ENCODE measurements around the gene GARIN3.

Gene GARIN3

GRCh38 chr5:157205708-157206107 is 39.6 kb upstream of the GARIN3 start:
- no peak for DNase-seq (ENCODE audit: low read depth)
- no peak for TF ChIP-seq CTCF (conservative IDR thresholded peaks at IDR 0.05; ENCODE audit: low read depth, low read length)
- no peak overlapping the region for H3K4me3 ChIP-seq (ENCODE audit: low read depth, low read length)

GRCh38 chr5:157204765-157205164 is 38.7 kb upstream of the GARIN3 start:
- TF ChIP-seq CTCF (conservative IDR thresholded peaks at IDR 0.05; ENCODE audit: low read depth, low read length): no peak
- no peak for DNase-seq (ENCODE audit: low read depth)
- no peak overlapping the region for H3K4me3 ChIP-seq (ENCODE audit: low read depth, low read length)

- TF ChIP-seq CTCF (conservative IDR thresholded peaks at IDR 0.05; ENCODE audit: low read depth, low read length): no peak
- no peak overlapping the region for H3K4me3 ChIP-seq (ENCODE audit: low read depth, low read length)
- no peak for DNase-seq (ENCODE audit: low read depth)
Observed at GRCh38 chr5:157203417-157203816, 37.4 kb upstream of the GARIN3 start.

GRCh38 chr5:157201857-157202256 is 35.8 kb upstream of the GARIN3 start:
- TF ChIP-seq CTCF (conservative IDR thresholded peaks at IDR 0.05; ENCODE audit: low read depth, low read length): no peak
- no peak overlapping the region for H3K4me3 ChIP-seq (ENCODE audit: low read depth, low read length)
- no peak for DNase-seq (ENCODE audit: low read depth)

GRCh38 chr5:157198277-157198986 is 32.4 kb upstream of the GARIN3 start:
- no peak for DNase-seq (ENCODE audit: low read depth)
- no peak overlapping the region for H3K4me3 ChIP-seq (ENCODE audit: low read depth, low read length)
- TF ChIP-seq CTCF (conservative IDR thresholded peaks at IDR 0.05; ENCODE audit: low read depth, low read length): no peak

GRCh38 chr5:157197086-157197485 is 31.0 kb upstream of the GARIN3 start:
- no peak for TF ChIP-seq CTCF (conservative IDR thresholded peaks at IDR 0.05; ENCODE audit: low read depth, low read length)
- no peak for DNase-seq (ENCODE audit: low read depth)
- H3K4me3 ChIP-seq (ENCODE audit: low read depth, low read length): no peak overlapping the region

- TF ChIP-seq CTCF (conservative IDR thresholded peaks at IDR 0.05; ENCODE audit: low read depth, low read length): no peak
- no peak for DNase-seq (ENCODE audit: low read depth)
- H3K4me3 ChIP-seq (ENCODE audit: low read depth, low read length): no peak overlapping the region
Observed at GRCh38 chr5:157196045-157196444, 30.0 kb upstream of the GARIN3 start.

All from choroid plexus epithelial cell (primary cell).